ENCODE results near the gene C1D.
"Not testable (repeated sequence)": the region's sequence is repeated elsewhere in the genome, so short reads cannot be mapped to it uniquely, and the experiment has no call there.

The C1D gene

GRCh38 chr2:67997903-67998302 lies 64.9 kb downstream of the C1D start:
- no peak for DNase-seq

- DNase-seq = no peak
These were observed 65.3 kb downstream of the C1D start for GRCh38 chr2:67997528-67997900.

DNA sequence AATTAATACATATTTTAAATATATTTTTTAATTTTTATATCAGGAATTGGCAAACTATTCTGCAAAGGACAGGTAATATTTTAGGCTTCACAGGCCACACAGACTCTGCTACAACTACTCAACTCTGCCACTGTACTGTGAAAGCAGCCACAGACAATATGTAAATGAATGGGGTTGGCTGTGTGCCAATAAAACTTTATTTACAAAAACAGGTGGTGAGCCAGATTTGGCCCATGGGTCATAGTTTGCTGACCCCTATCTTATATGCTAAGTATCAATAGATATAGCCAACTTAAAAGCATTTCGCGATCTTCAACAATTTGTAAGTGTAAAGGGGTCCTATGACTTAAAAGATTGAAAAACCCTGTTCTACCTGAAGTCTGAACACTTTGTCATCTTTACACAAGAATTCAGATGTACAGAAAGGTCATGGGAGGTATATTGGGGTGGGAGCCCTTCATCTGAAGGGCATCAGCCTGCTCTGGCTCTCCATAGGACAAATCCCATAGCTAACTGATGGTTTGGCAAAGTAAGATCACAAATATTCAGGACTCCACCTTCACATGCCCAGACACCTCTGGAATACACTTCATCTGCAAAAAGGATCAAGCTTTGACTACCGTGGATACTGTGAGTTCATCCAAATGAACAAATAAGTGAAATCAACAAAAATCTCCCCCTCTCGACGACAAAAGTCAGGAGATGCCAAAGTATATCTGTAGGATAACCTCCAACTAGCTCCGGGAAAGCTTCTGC lies 65.9 kb downstream of the C1D start:
- DNase-seq = no peak

- no peak for DNase-seq
These were observed 68.1 kb downstream of the C1D start for GRCh38 chr2:67994716-67995115.

DNA sequence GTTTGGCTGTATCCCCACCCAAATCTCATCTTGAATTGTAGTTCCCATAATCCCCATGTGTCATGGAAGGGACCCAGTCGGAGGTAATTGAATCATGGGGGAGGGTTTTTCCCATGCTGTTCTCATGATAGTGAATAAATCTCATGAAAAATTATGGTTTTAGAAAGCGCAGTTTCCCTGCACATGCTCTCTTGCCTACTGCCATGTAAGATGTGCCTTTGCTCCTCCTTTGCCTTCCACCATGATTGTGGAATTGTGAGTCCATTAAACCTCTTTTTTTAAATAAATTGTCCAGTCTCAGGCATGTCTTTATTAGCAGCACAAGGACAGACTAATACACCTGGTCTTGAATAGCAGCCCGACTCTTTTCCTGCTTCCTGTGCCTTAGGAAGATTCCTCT lies 68.7 kb downstream of the C1D start:
- DNase-seq = not testable (repeated sequence)

- DNase-seq = no peak
These were observed 69.5 kb downstream of the C1D start for GRCh38 chr2:67993329-67993728.

DNA sequence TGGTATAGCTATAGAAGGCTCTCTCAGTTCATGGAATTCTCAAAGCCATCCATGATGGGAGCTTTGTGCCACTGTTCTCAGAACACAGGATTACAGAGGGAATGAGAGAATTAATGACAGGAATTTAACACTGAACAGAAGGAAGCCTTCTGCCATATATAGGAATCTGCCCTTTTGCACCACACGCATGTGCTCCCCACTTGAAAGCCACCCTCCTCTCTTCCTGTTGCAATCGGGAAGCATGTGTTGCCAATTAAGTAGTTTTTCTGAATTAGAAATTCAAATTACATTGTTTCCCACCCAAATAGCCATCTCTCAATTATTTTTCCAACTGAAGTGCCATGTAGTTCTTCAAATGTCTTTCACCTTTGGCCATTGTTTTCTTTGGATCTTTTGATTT lies 71.3 kb downstream of the C1D start:
- no peak for DNase-seq

All from CD4-positive, alpha-beta T cell treated with Interleukin-17A for 1 hour (primary cell).